DND-41 (cell line): ENCODE data around the gene BEND3.
A peak's percentile ranks its signal among the peaks of the same experiment; 100 is the strongest.

ENCODE experiments used
- ATAC-seq: fragments of 200-7000 bp; cut with Tn5 transposase; 3 replicates; pipeline ENCODE4 v1.9.1; 2021; ENCODE audit warnings: low read depth; ENCODE audit not compliant: insufficient read depth
- DNase-seq: peaks from one replicate; pipeline ENCODE4 v3.0.0-alpha.2; 2020
- H2AFZ ChIP-seq: 2 replicates; pipeline ENCODE4 v1.6.0; 2012; ENCODE audit warnings: low read depth, low read length
- H3K27ac ChIP-seq: 2 replicates; pipeline ENCODE4 v1.5.1; 2012; ENCODE audit warnings: low read length, inconsistent platforms
- H3K27me3 ChIP-seq: fragments of 200-600 bp; sonication (generic); 2 replicates; pipeline ENCODE4 v1.6.0; 2012; ENCODE audit warnings: low read length, mild to moderate bottlenecking, inconsistent platforms; ENCODE audit not compliant: insufficient read depth, poor library complexity
- H3K36me3 ChIP-seq: 2 replicates; pipeline ENCODE4 v1.5.1; 2012; ENCODE audit warnings: low read length, inconsistent platforms; ENCODE audit not compliant: insufficient read depth
- H3K4me1 ChIP-seq: 2 replicates; pipeline ENCODE4 v1.5.1; 2012; ENCODE audit warnings: mild to moderate bottlenecking, low read length; ENCODE audit not compliant: insufficient read depth
- H3K4me2 ChIP-seq: 2 replicates; pipeline ENCODE4 v1.6.0; 2012; ENCODE audit warnings: mild to moderate bottlenecking, moderate library complexity, low read length, inconsistent platforms; ENCODE audit not compliant: insufficient read depth
- H3K4me3 ChIP-seq, 2 experiments: fragments of 200-600 bp in 1 of 2; shearing (Covaris generic) in 1 of 2; 2 replicates each; pipeline ENCODE4 v1.5.1; 2012 to 2016; ENCODE audit warnings: inconsistent platforms in 2 of 2, low read length in 2 of 2, mild to moderate bottlenecking in 2 of 2, low read depth in 1 of 2, moderate library complexity in 1 of 2
- H3K79me2 ChIP-seq: 2 replicates; pipeline ENCODE4 v1.6.0; 2012; ENCODE audit warnings: low read length, inconsistent platforms; ENCODE audit not compliant: insufficient read depth
- H3K9ac ChIP-seq: 2 replicates; pipeline ENCODE4 v1.6.0; 2012; ENCODE audit warnings: low read depth, mild to moderate bottlenecking, inconsistent platforms, low read length, moderate library complexity
- H3K9me3 ChIP-seq: 2 replicates; pipeline ENCODE4 v1.5.1; 2012; ENCODE audit warnings: low read length, moderate library complexity, mild to moderate bottlenecking, inconsistent platforms; ENCODE audit not compliant: insufficient read depth, severe bottlenecking
- H4K20me1 ChIP-seq: 2 replicates; pipeline ENCODE4 v1.6.0; 2012; ENCODE audit warnings: low read length; ENCODE audit not compliant: insufficient read depth
- EZH2 ChIP-seq: IDR thresholded peaks from 3 replicates; pipeline ENCODE4 v1.6.1; 2012; ENCODE audit warnings: borderline replicate concordance, low read depth, mild to moderate bottlenecking, moderate library complexity, low read length, inconsistent platforms; ENCODE audit not compliant: severe bottlenecking
- TF ChIP-seq, protein P1 (sequence below): IDR thresholded peaks from 2 replicates; pipeline ENCODE4 v1.5.1; 2012; ENCODE audit warnings: borderline replicate concordance, low read length, moderate library complexity, mild to moderate bottlenecking; ENCODE audit not compliant: poor library complexity, severe bottlenecking; ENCODE audit errors: extremely low read depth

BEND3 gene

GRCh38 chr6:107064579-107065065 lies 50.7 kb downstream of the BEND3 start:
- Histone ChIP-seq H3K27me3 (no peaks in the 10 kb centered on the region), H3K9ac (peak overlapping the region; percentile 21; the same call in 1 of the 2 replicates), H3K36me3 (peaks cover 34% of the 10 kb centered on the region), H3K9me3 (no peaks in the 10 kb centered on the region), H3K4me1 (peaks cover 46% of the 10 kb centered on the region), H3K4me2 (peak overlapping the region; percentile 36), H3K79me2 (no peaks in the 10 kb centered on the region), H2AFZ (no peak overlapping the region), H3K4me3 (no peak overlapping the region), H4K20me1 (peaks cover 3% of the 10 kb centered on the region; the same call in 1 of the 2 replicates), H3K27ac (peak overlapping the region; percentile 69)
- no peak for TF ChIP-seq EZH2
- TF ChIP-seq, protein P1, sequence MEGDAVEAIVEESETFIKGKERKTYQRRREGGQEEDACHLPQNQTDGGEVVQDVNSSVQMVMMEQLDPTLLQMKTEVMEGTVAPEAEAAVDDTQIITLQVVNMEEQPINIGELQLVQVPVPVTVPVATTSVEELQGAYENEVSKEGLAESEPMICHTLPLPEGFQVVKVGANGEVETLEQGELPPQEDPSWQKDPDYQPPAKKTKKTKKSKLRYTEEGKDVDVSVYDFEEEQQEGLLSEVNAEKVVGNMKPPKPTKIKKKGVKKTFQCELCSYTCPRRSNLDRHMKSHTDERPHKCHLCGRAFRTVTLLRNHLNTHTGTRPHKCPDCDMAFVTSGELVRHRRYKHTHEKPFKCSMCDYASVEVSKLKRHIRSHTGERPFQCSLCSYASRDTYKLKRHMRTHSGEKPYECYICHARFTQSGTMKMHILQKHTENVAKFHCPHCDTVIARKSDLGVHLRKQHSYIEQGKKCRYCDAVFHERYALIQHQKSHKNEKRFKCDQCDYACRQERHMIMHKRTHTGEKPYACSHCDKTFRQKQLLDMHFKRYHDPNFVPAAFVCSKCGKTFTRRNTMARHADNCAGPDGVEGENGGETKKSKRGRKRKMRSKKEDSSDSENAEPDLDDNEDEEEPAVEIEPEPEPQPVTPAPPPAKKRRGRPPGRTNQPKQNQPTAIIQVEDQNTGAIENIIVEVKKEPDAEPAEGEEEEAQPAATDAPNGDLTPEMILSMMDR, result no peak
- ATAC-seq (peak; percentile 80), DNase-seq (peak; percentile 77)

DNA sequence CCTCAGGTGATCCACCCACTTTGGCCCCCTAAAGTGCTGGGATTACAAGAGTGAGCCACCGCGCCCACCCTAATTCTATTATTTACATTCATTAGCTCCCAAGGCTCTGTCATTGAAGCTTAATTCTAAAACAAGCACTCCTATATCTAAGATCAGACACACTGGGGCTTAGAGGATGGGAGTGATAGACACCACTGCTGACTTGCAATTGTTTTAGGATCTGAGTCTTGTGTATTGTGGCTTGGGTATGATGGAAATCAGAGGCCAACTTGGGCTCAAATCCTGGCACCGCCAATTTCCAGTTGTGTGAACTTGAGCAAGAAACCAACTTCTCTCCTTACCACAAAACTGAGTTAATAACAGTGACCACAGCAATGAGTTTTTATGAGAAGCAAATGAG lies 52.6 kb downstream of the BEND3 start:
- peaks cover 14% of the 10 kb centered on the region for H3K36me3 ChIP-seq
- no peaks in the 10 kb centered on the region for H3K27me3 ChIP-seq
- no peaks in the 10 kb centered on the region for H3K9me3 ChIP-seq
- no peak overlapping the region for H3K27ac ChIP-seq
- no peak overlapping the region for H3K9ac ChIP-seq
- DNase-seq (no peak), ATAC-seq (no peak)
- H2AFZ ChIP-seq, result no peak overlapping the region
- no peaks in the 10 kb centered on the region for H3K79me2 ChIP-seq
- no peak overlapping the region for H3K4me2 ChIP-seq
- peaks cover 46% of the 10 kb centered on the region for H3K4me1 ChIP-seq
- no peak for TF ChIP-seq EZH2
- TF ChIP-seq, protein P1, result no peak
- no peak overlapping the region for H3K4me3 ChIP-seq
- 0 out of 2 replicates have a peak, but pooled peaks cover under 1% of the 10 kb centered on the region for H4K20me1 ChIP-seq

DNA sequence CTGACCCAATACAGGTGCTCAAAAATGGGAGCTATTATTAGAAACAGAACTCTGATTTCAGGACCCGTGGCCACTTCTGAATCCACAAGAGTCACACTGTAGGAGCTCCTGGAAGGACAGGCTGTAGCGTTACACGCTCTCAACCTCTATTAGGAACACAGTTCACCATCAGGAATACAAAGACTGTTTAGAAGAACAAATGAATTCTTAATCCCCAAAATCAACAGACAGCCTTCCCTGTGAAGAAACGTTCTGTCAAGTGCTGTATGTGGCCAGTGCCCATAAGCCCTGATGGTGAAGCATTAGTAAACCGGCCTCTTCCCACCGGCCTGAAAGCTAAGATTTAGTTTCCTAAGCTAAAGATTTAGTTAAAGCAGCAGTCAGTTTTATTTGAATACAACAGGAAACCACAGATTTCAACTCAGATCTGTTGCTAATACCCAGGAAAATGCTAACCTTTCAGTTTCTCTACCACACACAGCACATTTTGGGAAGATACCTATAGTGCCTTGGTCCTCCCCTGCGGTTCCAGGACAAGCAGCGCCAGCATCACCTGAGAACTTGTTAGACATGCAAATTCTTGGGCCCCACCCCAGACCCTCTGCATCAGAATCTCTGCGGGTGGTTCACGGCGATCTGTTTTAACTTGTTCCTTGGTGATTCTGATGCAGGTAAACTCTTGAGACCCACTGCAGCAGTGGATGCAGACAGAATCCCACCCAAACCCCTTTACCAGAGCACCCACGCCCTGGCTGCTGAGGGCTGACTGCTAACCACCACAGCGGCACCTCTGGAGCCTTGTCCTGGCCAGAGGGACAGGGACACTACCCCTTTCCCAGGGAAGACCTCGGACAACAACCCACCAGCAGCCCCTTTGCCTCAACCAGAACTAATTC lies 53.9 kb downstream of the BEND3 start:
- peaks cover 46% of the 10 kb centered on the region for H3K4me1 ChIP-seq
- H3K9ac ChIP-seq, result no peak overlapping the region
- H2AFZ ChIP-seq, result no peak overlapping the region
- H3K36me3 ChIP-seq, result 0 out of 2 replicates have a peak, but pooled peaks cover 3% of the 10 kb centered on the region
- no peak overlapping the region; the same call in 1 of the 2 replicates for H3K27ac ChIP-seq
- H3K4me3 ChIP-seq, result no peak overlapping the region
- H3K9me3 ChIP-seq, result no peaks in the 10 kb centered on the region
- H3K79me2 ChIP-seq, result no peaks in the 10 kb centered on the region
- H4K20me1 ChIP-seq, result no peaks in the 10 kb centered on the region
- ATAC-seq (peak; percentile 50), DNase-seq (peak; percentile 11)
- TF ChIP-seq, protein P1, result no peak
- no peak for TF ChIP-seq EZH2
- no peaks in the 10 kb centered on the region for H3K27me3 ChIP-seq
- H3K4me2 ChIP-seq, result peak overlapping the region; percentile 0; the same call in 1 of the 2 replicates
